ENCODE measurements around the gene FABP6. TPM values are rescaled to one million over a fixed set of nuclear protein-coding genes. Genes with fewer than 3 reads are reported as not detected.

Gene FABP6
- total RNA-seq, 4 donors from 2014 or later, result not detected

- WGBS, 2 donors, result 63 to 74% methylated on average over 4 of the region's 4 CpGs
- Histone ChIP-seq H3K27me3 (no peaks in the 10 kb centered on the region), H3K4me3 (replicated peaks in 1 of 3) (no peak overlapping the region), H3K4me1 (no peaks in the 10 kb centered on the region), H3K36me3 (no peaks in the 10 kb centered on the region), H3K27ac (no peak overlapping the region), H3K9me3 (no peaks in the 10 kb centered on the region)
- intact Hi-C loops (cut with DNase I), result no loop called here
- TF ChIP-seq, protein P1, sequence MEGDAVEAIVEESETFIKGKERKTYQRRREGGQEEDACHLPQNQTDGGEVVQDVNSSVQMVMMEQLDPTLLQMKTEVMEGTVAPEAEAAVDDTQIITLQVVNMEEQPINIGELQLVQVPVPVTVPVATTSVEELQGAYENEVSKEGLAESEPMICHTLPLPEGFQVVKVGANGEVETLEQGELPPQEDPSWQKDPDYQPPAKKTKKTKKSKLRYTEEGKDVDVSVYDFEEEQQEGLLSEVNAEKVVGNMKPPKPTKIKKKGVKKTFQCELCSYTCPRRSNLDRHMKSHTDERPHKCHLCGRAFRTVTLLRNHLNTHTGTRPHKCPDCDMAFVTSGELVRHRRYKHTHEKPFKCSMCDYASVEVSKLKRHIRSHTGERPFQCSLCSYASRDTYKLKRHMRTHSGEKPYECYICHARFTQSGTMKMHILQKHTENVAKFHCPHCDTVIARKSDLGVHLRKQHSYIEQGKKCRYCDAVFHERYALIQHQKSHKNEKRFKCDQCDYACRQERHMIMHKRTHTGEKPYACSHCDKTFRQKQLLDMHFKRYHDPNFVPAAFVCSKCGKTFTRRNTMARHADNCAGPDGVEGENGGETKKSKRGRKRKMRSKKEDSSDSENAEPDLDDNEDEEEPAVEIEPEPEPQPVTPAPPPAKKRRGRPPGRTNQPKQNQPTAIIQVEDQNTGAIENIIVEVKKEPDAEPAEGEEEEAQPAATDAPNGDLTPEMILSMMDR (IDR thresholded peaks at IDR 0.05), result no peak
- TF ChIP-seq POLR2A (IDR thresholded peaks at IDR 0.05), result no peak
- DNase-seq, result no peak
Measured at GRCh38 chr5:160219356-160219755, 9.9 kb upstream of the FABP6 start.

GRCh38 chr5:160221082-160221481 lies 8.2 kb upstream of the FABP6 start:
- TF ChIP-seq, protein P1 (IDR thresholded peaks at IDR 0.05), result no peak
- no peak for TF ChIP-seq POLR2A (IDR thresholded peaks at IDR 0.05)
- Histone ChIP-seq H3K4me3 (replicated peaks in 1 of 3) (no peak overlapping the region), H3K36me3 (no peaks in the 10 kb centered on the region), H3K4me1 (no peaks in the 10 kb centered on the region), H3K27ac (no peak overlapping the region), H3K27me3 (no peaks in the 10 kb centered on the region), H3K9me3 (no peaks in the 10 kb centered on the region)
- DNase-seq, result no peak
- intact Hi-C loops (cut with DNase I), result no loop called here
- 89 to 93% methylated on average over 3 of the region's 3 CpGs for WGBS, 2 donors

GRCh38 chr5:160227012-160227411 lies 2.3 kb upstream of the FABP6 start:
- H3K27me3 ChIP-seq, result no peaks in the 10 kb centered on the region
- intact Hi-C loops (cut with DNase I), result no loop called here
- WGBS, 2 donors, result 79 to 91% methylated on average over 2 of the region's 2 CpGs

DNA sequence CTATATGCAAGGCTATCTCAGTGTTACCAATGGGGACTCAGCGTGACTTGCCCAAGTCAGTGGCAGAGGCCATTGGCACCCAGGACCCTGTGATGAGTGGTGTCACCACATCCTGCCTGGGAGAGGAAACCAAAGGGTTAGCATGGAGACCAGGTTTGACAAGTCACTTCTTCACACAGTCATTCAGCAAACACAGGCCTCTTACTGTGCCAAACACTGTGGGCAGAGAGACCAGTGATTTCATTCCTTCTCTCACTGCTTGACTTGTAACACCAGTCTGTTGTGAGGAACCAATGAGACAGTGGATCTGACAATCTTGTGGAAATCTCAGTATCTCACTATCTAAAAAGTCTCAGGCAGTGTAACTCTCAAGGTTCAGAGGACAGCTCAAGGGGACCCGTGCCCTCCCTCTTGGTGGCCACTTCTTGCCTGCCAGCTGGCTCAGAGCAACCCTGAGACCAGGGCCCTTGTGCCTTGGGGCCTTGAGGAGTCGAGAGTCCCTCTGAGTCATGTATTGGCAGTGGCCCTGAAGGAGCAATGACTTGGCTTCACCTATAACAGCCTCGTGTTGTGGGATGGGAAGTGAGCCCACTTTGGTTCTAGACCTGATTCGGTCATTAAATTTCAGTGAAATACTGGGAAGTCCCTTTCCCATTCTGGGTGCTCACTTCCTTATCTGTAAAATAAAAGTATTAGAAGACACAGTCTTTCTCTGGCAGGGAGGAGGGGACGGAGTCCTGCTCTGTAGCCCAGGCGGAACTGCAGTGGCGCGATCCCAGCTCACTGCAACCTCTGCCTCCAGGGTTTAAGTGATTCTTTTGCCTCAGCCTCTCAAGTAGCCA lies 1.6 kb downstream of the FABP6 start:
- Histone ChIP-seq H3K4me1 (peaks cover 0 to 8% of the 10 kb centered on the region in 2 donors), H3K27me3 (no peaks in the 10 kb centered on the region), H3K36me3 (no peaks in the 10 kb centered on the region), H3K9me3 (no peaks in the 10 kb centered on the region), H3K4me3 (replicated peaks in 1 of 3) (no peak overlapping the region), H3K27ac (peak overlapping the region in 1 of 3 donors; percentile 30)
- intact Hi-C loops (cut with DNase I), result no loop called here
- WGBS, 2 donors, result 56 to 68% methylated on average over 8 to 9 of the region's 9 CpGs
- TF ChIP-seq, protein P1 (IDR thresholded peaks at IDR 0.05), result no peak
- TF ChIP-seq POLR2A (IDR thresholded peaks at IDR 0.05), result no peak
- DNase-seq, result peak; percentile 83 to 87

More at GRCh38 chr5:160227012-160227411, 2.3 kb upstream of the FABP6 start:
- Histone ChIP-seq H3K36me3 (no peaks in the 10 kb centered on the region), H3K4me1 (peaks cover 0 to 8% of the 10 kb centered on the region in 2 donors), H3K27ac (no peak overlapping the region), H3K9me3 (no peaks in the 10 kb centered on the region), H3K4me3 (replicated peaks in 1 of 3) (no peak overlapping the region)
- TF ChIP-seq, protein P1 (IDR thresholded peaks at IDR 0.05), result no peak
- TF ChIP-seq POLR2A (IDR thresholded peaks at IDR 0.05), result no peak
- no peak for DNase-seq

DNA sequence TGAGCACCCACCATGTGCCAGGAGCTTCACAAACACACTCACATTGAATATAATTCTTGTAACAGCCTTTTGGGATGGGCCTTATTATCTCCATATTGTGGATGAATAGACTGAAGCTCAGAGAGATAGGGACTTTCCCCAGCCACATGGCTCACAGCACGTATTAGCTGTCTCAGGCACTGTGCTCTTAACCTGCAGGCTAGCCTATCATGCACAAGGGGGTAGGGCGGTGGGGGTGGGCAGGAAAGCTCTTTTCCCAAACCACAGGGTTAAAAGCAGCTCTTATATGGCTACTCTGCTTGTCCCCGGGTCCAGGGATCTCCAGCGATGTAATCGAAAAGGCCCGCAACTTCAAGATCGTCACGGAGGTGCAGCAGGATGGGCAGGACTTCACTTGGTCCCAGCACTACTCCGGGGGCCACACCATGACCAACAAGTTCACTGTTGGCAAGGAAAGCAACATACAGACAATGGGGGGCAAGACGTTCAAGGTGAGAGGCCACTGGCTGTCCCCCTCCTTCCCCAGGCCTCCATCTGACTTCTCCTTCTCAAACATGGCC lies 2.6 kb downstream of the FABP6 start:
- Histone ChIP-seq H3K9me3 (no peaks in the 10 kb centered on the region), H3K4me1 (peaks cover 0 to 8% of the 10 kb centered on the region in 2 donors), H3K36me3 (no peaks in the 10 kb centered on the region), H3K4me3 (replicated peaks in 1 of 3) (no peak overlapping the region), H3K27me3 (no peaks in the 10 kb centered on the region), H3K27ac (no peak overlapping the region)
- 84 to 89% methylated on average over 9 to 10 of the region's 10 CpGs for WGBS, 2 donors
- no peak for DNase-seq
- TF ChIP-seq, protein P1 (IDR thresholded peaks at IDR 0.05), result no peak
- intact Hi-C loops (cut with DNase I), result no loop called here
